K562 (cell line): ENCODE results near the gene ISG20L2. TPM values are rescaled to one million over a fixed set of nuclear protein-coding genes. Genes with fewer than 3 reads are reported as not detected.

ENCODE experiments used
- BDP1 ChIP-seq: IDR thresholded peaks from 3 replicates; pipeline ENCODE4 v1.6.1; 2011; ENCODE audit not compliant: insufficient read length, insufficient read depth
- CHD4 ChIP-seq: fragments of 200-600 bp; sonication (generic); IDR thresholded peaks from 3 replicates; pipeline ENCODE4 v1.6.1; 2012; ENCODE audit warnings: low read depth, mild to moderate bottlenecking, mixed read lengths, low read length, inconsistent platforms; ENCODE audit not compliant: insufficient read depth, insufficient replicate concordance, poor library complexity, severe bottlenecking
- CREM ChIP-seq: IDR thresholded peaks from 2 replicates; pipeline ENCODE4 v1.6.1; 2014; ENCODE audit warnings: antibody characterized with exemption, low read depth
- E2F1 ChIP-seq: sonication (generic); formaldehyde crosslinking; IDR thresholded peaks from 2 replicates; pipeline ENCODE4 v1.8.1; 2023; ENCODE audit warnings: mild to moderate bottlenecking, missing genetic modification reagents, moderate library complexity
- ELK1 ChIP-seq: sonication (generic); formaldehyde crosslinking; IDR thresholded peaks from 2 replicates; pipeline ENCODE4 v1.8.1; 2022; ENCODE audit warnings: missing genetic modification reagents
- EP300 ChIP-seq: IDR thresholded peaks from 2 replicates; pipeline ENCODE4 v1.6.1; 2012; ENCODE audit warnings: low read length, improper control_type of control experiment
- GTF2E2 ChIP-seq: fragments of 200-800 bp; sonication (Bioruptor generic); IDR thresholded peaks from 2 replicates; pipeline ENCODE4 v1.6.1; 2016; ENCODE audit warnings: missing genetic modification characterization, missing compliant biosample characterization
- MCM2 ChIP-seq: fragments of 450-650 bp; IDR thresholded peaks from 2 replicates; pipeline ENCODE4 v1.6.1; 2017; ENCODE audit warnings: low read depth, mild to moderate bottlenecking
- MCM3 ChIP-seq: fragments of 450-650 bp; IDR thresholded peaks from 2 replicates; pipeline ENCODE4 v1.6.1; 2016
- MEF2D ChIP-seq: conservative IDR thresholded peaks from 2 replicates; pipeline ENCODE4 v1.6.1; 2016; ENCODE audit warnings: low read depth, missing genetic modification characterization, missing compliant biosample characterization
- PBX2 ChIP-seq, 2 experiments: IDR thresholded peaks in 1 of 2; conservative IDR thresholded peaks in 1 of 2; 2 replicates each; pipeline ENCODE4 v1.6.1; 2016; ENCODE audit warnings: low read depth in 2 of 2, mild to moderate bottlenecking in 1 of 2, missing compliant biosample characterization in 1 of 2, missing genetic modification characterization in 1 of 2, moderate library complexity in 1 of 2
- PRPF4 ChIP-seq: fragments of 200-400 bp; formaldehyde crosslinking; IDR thresholded peaks from one replicate; pipeline ENCODE4 v1.6.1; 2017; ENCODE audit warnings: low read length, low read depth, mild to moderate bottlenecking; ENCODE audit not compliant: insufficient read depth, poor library complexity, severe bottlenecking
- SFPQ ChIP-seq: fragments of 200-400 bp; formaldehyde crosslinking; IDR thresholded peaks from 2 replicates; pipeline ENCODE4 v1.6.1; 2017; ENCODE audit warnings: mild to moderate bottlenecking, low read depth, low read length, moderate library complexity
- SRSF9 ChIP-seq: fragments of 200-400 bp; formaldehyde crosslinking; IDR thresholded peaks from 2 replicates; pipeline ENCODE4 v1.6.1; 2017; ENCODE audit warnings: low read depth, low read length, borderline replicate concordance
- TCF3 ChIP-seq: sonication (generic); formaldehyde crosslinking; IDR thresholded peaks from 2 replicates; pipeline ENCODE4 v1.4.0; 2020; ENCODE audit warnings: mild to moderate bottlenecking, missing genetic modification reagents
- ZBTB1 ChIP-seq: sonication (generic); formaldehyde crosslinking; IDR thresholded peaks from 2 replicates; pipeline ENCODE4 v1.8.1; 2023; ENCODE audit warnings: missing genetic modification reagents, low read depth, mild to moderate bottlenecking, borderline replicate concordance
- ZC3H8 ChIP-seq: fragments of 450-650 bp; IDR thresholded peaks from 2 replicates; pipeline ENCODE4 v1.6.1; 2017
- ZNF165 ChIP-seq: fragments of 250-450 bp; sonication (Bioruptor Pico); IDR thresholded peaks from 2 replicates; pipeline ENCODE4 v1.4.0; 2020; ENCODE audit warnings: borderline replicate concordance
- ZNF76 ChIP-seq: fragments of 250-450 bp; sonication (Bioruptor Pico); IDR thresholded peaks from 2 replicates; pipeline ENCODE4 v1.4.0; 2020; ENCODE audit warnings: mild to moderate bottlenecking, moderate library complexity, borderline replicate concordance
- ZSCAN32 ChIP-seq: fragments of 450-650 bp; formaldehyde crosslinking; IDR thresholded peaks from 2 replicates; pipeline ENCODE4 v1.4.0; 2020; ENCODE audit warnings: mild to moderate bottlenecking, moderate library complexity
- polyA plus RNA-seq, 8 experiments: library from polyadenylated mRNA; depleted of rRNA in 4 of 8; stranded (reverse) in 5 of 8; unstranded in 3 of 8; fragments of >200 nt; fragmentation: Nextera tagmentation in 2 of 8; fragmentation: Illumina TruSeq in 1 of 8; extraction: Ambion mirVana in 2 of 8; extraction: Trizol in 1 of 8; gene quantifications; 2 replicates each; pipeline versions ENCODE4 v1.2.1 to v1.2.3, GENCODE V29; 2011 to 2014; ENCODE audit warnings: inconsistent platforms in 1 of 8, missing spikeins in 1 of 8
- total RNA-seq, 7 experiments: library from RNA; depleted of rRNA in 6 of 7; stranded (reverse); fragments of >200 nt in 6 of 7; fragmentation: Illumina TruSeq in 2 of 7; extraction: Trizol in 2 of 7; gene quantifications; 2 replicates each; pipeline versions ENCODE4 v1.2.1 to v1.2.3, GENCODE V29; 2011 to 2021; ENCODE audit warnings: low replicate concordance in 1 of 7

ISG20L2 gene
- total and polyA plus RNA-seq, 9 of the 15 experiments (the other 6 are each of a cell fraction or from before 2014, with no cell fraction given), result 21.3 to 130 (median 50.3) TPM

GRCh38 chr1:156767101-156767878, 38.7 kb upstream of the ISG20L2 start, which contains the start of gene PRCC (continued):
- TF ChIP-seq GTF2E2 (tag) (0 out of 2 replicates have a peak, but pooled peaks have one; percentile 77), ZNF76 (peak; percentile 82; the same call in 1 of the 2 replicates), ZSCAN32 (CRISPR knock-in tag) (no peak), MCM3 (no peak), MCM2 (no peak), CHD4 (no peak), MEF2D (tag) (no peak; the same call in none of the 2 replicates), ELK1 (no peak), SRSF9 (no peak), PBX2 (CRISPR knock-in tag; IDR thresholded peaks at IDR 0.05; ENCODE audit: low read depth) (no peak), PBX2 (tag; conservative IDR thresholded peaks at IDR 0.05; ENCODE audit: low read depth) (peak; percentile 68; the same call in 1 of the 2 replicates), EP300 (0 out of 2 replicates have a peak, but pooled peaks have one; percentile 2), BDP1 (no peak), ZC3H8 (no peak), TCF3 (CRISPR knock-in tag) (no peak), CREM (peak; percentile 98), PRPF4 (no peak), E2F1 (CRISPR knock-in tag) (0 out of 2 replicates have a peak, but pooled peaks have one; percentile 59), ZNF165 (CRISPR knock-in tag) (no peak), SFPQ (no peak), ZBTB1 (CRISPR knock-in tag) (peak; percentile 79; the same call in 1 of the 2 replicates)
